CD14-positive monocyte (primary cell): Measurements from ENCODE around the gene ZBTB17. TPM values are rescaled to one million over a fixed set of nuclear protein-coding genes. Genes with fewer than 3 reads are reported as not detected.

Experiments
- DNase-seq, 3 donors: peaks; one replicate each; pipeline ENCODE4 v3.0.0-alpha.2; 2011 to 2022
- H2AFZ ChIP-seq: 2 replicates; pipeline ENCODE4 v1.6.0; 2012; ENCODE audit warnings: mild to moderate bottlenecking, low read depth, low read length, inconsistent platforms; ENCODE audit not compliant: insufficient read depth, poor library complexity, severe bottlenecking
- H3K27ac ChIP-seq, 2 donors: 1 replicate in 1 of 2; 2 replicates in 1 of 2; pipeline ENCODE4 v1.5.1; 2012 to 2013; ENCODE audit warnings: low read length in 2 of 2, control low read depth in 1 of 2, inconsistent platforms in 1 of 2, low read depth in 1 of 2, mild to moderate bottlenecking in 1 of 2
- H3K27me3 ChIP-seq, 2 donors: one replicate each; pipeline versions ENCODE4 v1.6.0 to v1.6.1; 2011 to 2013; ENCODE audit warnings: low read length in 2 of 2; ENCODE audit not compliant: control insufficient read depth in 2 of 2, insufficient read depth in 2 of 2
- H3K36me3 ChIP-seq, 2 donors: replicated peaks in 1 of 2; 1 replicate in 1 of 2; 2 replicates in 1 of 2; pipeline versions ENCODE4 v1.5.1 to v1.6.1; 2012 to 2013; ENCODE audit warnings: low read length in 2 of 2, control low read depth in 1 of 2, inconsistent platforms in 1 of 2, mild to moderate bottlenecking in 1 of 2; ENCODE audit not compliant: insufficient read depth in 2 of 2, control insufficient read depth in 1 of 2
- H3K4me1 ChIP-seq, 2 donors: 1 replicate in 1 of 2; 2 replicates in 1 of 2; pipeline versions ENCODE4 v1.5.1 to v1.6.1; 2012 to 2013; ENCODE audit warnings: low read length in 2 of 2, control low read depth in 1 of 2, inconsistent platforms in 1 of 2, mild to moderate bottlenecking in 1 of 2, moderate library complexity in 1 of 2; ENCODE audit not compliant: insufficient read depth in 2 of 2, control insufficient read depth in 1 of 2
- H3K4me2 ChIP-seq: replicated peaks from 2 replicates; pipeline ENCODE3; 2012; ENCODE audit warnings: low read length, moderate library complexity, mild to moderate bottlenecking; ENCODE audit not compliant: poor library complexity, severe bottlenecking; ENCODE audit errors: extremely low read depth
- H3K4me3 ChIP-seq, 3 experiments: fragments of 200-600 bp in 1 of 3; sonication (generic) in 1 of 3; replicated peaks in 1 of 3; 1 replicate in 2 of 3; 2 replicates in 1 of 3; pipeline ENCODE4 v1.5.1; 2011 to 2013; ENCODE audit warnings: low read length in 3 of 3, mild to moderate bottlenecking in 3 of 3, control low read depth in 2 of 3, low read depth in 2 of 3, inconsistent platforms in 1 of 3, moderate library complexity in 1 of 3
- H3K79me2 ChIP-seq: 2 replicates; pipeline ENCODE4 v1.6.0; 2012; ENCODE audit warnings: mild to moderate bottlenecking, control low read depth, inconsistent platforms, low read length, moderate library complexity; ENCODE audit not compliant: insufficient read depth
- H3K9ac ChIP-seq: 2 replicates; pipeline ENCODE4 v1.6.0; 2017; ENCODE audit warnings: low read length, mild to moderate bottlenecking; ENCODE audit not compliant: insufficient read depth, poor library complexity, severe bottlenecking
- H3K9me3 ChIP-seq, 2 donors: replicated peaks in 1 of 2; 1 replicate in 1 of 2; 2 replicates in 1 of 2; pipeline versions ENCODE4 v1.5.1 to v1.6.1; 2012 to 2013; ENCODE audit warnings: low read length in 2 of 2, control low read depth in 1 of 2; ENCODE audit not compliant: control insufficient read depth in 1 of 2, insufficient read depth in 1 of 2
- H4K20me1 ChIP-seq: 2 replicates; pipeline ENCODE4 v1.6.0; 2012; ENCODE audit warnings: mild to moderate bottlenecking, low read length, control low read depth, moderate library complexity; ENCODE audit not compliant: insufficient read depth
- H3K27ac Mint-ChIP-seq, 7 donors: one replicate each; pipeline ENCODE4 v1.8.0; 2020; ENCODE audit warnings: mild to moderate bottlenecking in 7 of 7, mixed read lengths in 7 of 7, moderate library complexity in 6 of 7, inconsistent platforms in 2 of 7
- H3K27me3 Mint-ChIP-seq, 3 donors: one replicate each; pipeline ENCODE4 v1.8.0; 2021 to 2022; ENCODE audit warnings: low read depth in 3 of 3, mild to moderate bottlenecking in 3 of 3, mixed read lengths in 3 of 3, moderate library complexity in 3 of 3, inconsistent platforms in 1 of 3
- H3K36me3 Mint-ChIP-seq, 2 donors: one replicate each; pipeline ENCODE4 v1.8.0; 2020; ENCODE audit warnings: mixed read lengths in 2 of 2, inconsistent platforms in 1 of 2, mild to moderate bottlenecking in 1 of 2
- H3K4me1 Mint-ChIP-seq: one replicate; pipeline ENCODE4 v1.8.0; 2020; ENCODE audit warnings: mild to moderate bottlenecking, mixed read lengths
- H3K4me3 Mint-ChIP-seq, 2 donors: one replicate each; pipeline ENCODE4 v1.8.0; 2020; ENCODE audit warnings: mild to moderate bottlenecking in 2 of 2, mixed read lengths in 2 of 2, moderate library complexity in 1 of 2
- H3K9me3 Mint-ChIP-seq, 7 donors: one replicate each; pipeline ENCODE4 v1.8.0; 2020 to 2022; ENCODE audit warnings: mixed read lengths in 7 of 7, mild to moderate bottlenecking in 6 of 7, moderate library complexity in 6 of 7, inconsistent platforms in 2 of 7
- WGBS: methylation state at CpG from one replicate; pipeline ENCODE4 v1.1.5; 2013; ENCODE audit warnings: missing lambda C conversion rate; ENCODE audit not compliant: insufficient coverage; 5-methylcytosine and 5-hydroxymethylcytosine counted together
- intact Hi-C, 2 donors: fragments of 100-400 bp; cut with micrococcal nuclease; formaldehyde crosslinking; loops; one replicate each; pipeline versions ENCODE4 v1.15.0 to v1.15.1; 2023
- polyA plus RNA-seq, 3 donors: library from polyadenylated mRNA; depleted of rRNA in 1 of 3; unstranded in 2 of 3; stranded (reverse) in 1 of 3; fragments of 300-500 nt in 2 of 3; fragments of >200 nt in 1 of 3; fragmentation: Illumina TruSeq in 2 of 3; gene quantifications; 1 replicate in 2 of 3; 2 replicates in 1 of 3; pipeline ENCODE4 v1.2.3, GENCODE V29; 2012 to 2021
- TF ChIP-seq, protein P1 (sequence below): fragments of 200-600 bp; IDR thresholded peaks from one replicate; pipeline ENCODE4 v1.8.0; 2022; ENCODE audit warnings: antibody characterized with exemption, mild to moderate bottlenecking

ZBTB17 gene
- polyA plus RNA-seq, 3 donors, result 2.8 to 93.3 (median 7.6) TPM

DNA sequence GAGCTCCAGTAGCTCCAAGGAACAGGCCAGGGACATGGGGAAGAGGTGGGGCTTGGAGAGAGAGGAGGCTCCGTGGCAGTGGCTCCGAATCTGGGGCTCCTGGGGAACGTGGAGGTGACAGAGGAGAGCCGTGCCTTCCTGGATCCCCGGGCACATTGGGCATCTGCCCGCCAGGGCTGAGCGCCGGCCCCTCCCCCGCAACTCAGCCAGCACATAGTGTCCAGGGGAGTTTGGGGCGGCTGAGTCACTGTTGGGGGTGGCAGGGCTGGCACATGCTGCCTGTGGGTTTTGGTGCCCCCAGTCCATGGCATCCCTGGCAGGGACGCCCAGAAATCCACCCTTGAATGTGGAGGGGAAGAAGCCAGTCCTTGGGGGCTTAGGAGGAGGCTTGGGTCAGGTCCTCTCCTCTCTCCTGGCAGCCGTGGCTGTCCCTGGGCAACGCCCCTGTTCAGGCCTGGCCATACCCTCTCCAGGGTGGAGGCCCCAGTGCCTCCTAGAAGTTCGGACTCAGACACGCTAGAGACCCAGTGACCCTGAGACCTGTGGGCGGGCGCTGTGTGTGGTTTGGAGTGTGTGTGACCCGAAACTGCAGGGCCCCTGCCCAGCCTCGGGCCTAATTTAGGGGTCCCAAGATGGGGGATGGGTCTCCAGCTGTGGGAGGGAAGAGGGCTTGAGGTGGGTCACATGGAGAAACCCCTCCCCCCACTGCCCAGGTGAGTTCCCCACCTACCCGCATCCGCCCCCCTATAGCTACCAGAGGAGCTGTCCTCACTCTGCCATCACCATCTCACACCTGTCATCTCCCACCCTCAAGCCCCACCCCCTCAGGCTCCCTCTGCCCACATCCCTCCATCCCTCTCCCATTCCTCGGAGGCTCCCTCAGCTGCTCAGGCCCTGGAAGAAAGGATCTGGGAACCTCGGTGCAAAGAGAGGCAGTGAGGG lies 40.3 kb upstream of the ZBTB17 start:
- peaks cover 13 to 22% of the 10 kb centered on the region in 2 donors for H3K4me1 ChIP-seq
- H3K4me1 Mint-ChIP-seq, result peaks cover 15% of the 10 kb centered on the region
- no peaks in the 10 kb centered on the region for H3K79me2 ChIP-seq
- H4K20me1 ChIP-seq, result no peaks in the 10 kb centered on the region
- no peak overlapping the region for H3K4me3 Mint-ChIP-seq
- no peaks in the 10 kb centered on the region for H3K27me3 ChIP-seq
- intact Hi-C loops, result loop anchor here in 1 of 2 donors (10.0 kb wide), 1 partner anchor 169 kb away; no protein-coding TSS in a partner anchor
- H3K36me3 ChIP-seq, result no peaks in the 10 kb centered on the region
- no peaks in the 10 kb centered on the region for H3K9me3 ChIP-seq
- whole genome bisulfite sequencing, result 84% methylated on average over 9 of the region's 23 CpGs
- TF ChIP-seq, protein P1, sequence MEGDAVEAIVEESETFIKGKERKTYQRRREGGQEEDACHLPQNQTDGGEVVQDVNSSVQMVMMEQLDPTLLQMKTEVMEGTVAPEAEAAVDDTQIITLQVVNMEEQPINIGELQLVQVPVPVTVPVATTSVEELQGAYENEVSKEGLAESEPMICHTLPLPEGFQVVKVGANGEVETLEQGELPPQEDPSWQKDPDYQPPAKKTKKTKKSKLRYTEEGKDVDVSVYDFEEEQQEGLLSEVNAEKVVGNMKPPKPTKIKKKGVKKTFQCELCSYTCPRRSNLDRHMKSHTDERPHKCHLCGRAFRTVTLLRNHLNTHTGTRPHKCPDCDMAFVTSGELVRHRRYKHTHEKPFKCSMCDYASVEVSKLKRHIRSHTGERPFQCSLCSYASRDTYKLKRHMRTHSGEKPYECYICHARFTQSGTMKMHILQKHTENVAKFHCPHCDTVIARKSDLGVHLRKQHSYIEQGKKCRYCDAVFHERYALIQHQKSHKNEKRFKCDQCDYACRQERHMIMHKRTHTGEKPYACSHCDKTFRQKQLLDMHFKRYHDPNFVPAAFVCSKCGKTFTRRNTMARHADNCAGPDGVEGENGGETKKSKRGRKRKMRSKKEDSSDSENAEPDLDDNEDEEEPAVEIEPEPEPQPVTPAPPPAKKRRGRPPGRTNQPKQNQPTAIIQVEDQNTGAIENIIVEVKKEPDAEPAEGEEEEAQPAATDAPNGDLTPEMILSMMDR, result no peak
- no peak overlapping the region for H3K4me2 ChIP-seq
- no peak overlapping the region for H3K4me3 ChIP-seq
- H3K36me3 Mint-ChIP-seq, result no peaks in the 10 kb centered on the region
- H3K9ac ChIP-seq, result no peak overlapping the region
- H2AFZ ChIP-seq, result no peak overlapping the region
- no peak for DNase-seq
- H3K27ac Mint-ChIP-seq, result no peak overlapping the region
- no peak overlapping the region for H3K27ac ChIP-seq
- no peaks in the 10 kb centered on the region for H3K9me3 Mint-ChIP-seq
- peaks cover 13 to 21% (median 20%) of the 10 kb centered on the region in 3 donors for H3K27me3 Mint-ChIP-seq

DNA sequence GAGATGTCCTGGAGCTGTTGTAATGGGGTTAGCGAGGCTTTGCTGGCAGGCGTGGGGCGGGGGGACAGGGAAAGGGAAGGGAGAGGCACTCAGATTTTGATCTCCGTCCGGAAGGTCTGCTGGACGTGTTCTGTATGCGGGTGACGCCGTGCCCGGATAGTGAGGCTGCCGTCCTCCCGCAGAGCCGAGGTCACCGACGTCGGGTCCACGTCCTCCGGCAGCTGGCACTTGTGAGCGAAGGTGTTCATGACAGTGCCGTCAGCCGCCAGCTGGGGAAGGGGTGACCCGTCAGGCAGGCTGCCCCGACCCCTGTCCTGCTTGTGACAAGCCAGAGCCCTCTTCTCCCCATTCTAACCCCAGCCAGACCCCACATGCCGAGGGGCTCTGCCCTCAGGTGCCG lies 39.6 kb upstream of the ZBTB17 start:
- Histone ChIP-seq H4K20me1 (no peaks in the 10 kb centered on the region), H2AFZ (no peak overlapping the region), H3K9ac (no peak overlapping the region), H3K4me2 (no peak overlapping the region), H3K4me1 (peaks cover 13 to 22% of the 10 kb centered on the region in 2 donors), H3K27me3 (no peaks in the 10 kb centered on the region), H3K36me3 (no peaks in the 10 kb centered on the region), H3K4me3 (no peak overlapping the region), H3K27ac (no peak overlapping the region), H3K79me2 (no peaks in the 10 kb centered on the region), H3K9me3 (no peaks in the 10 kb centered on the region)
- no peak overlapping the region for H3K27ac Mint-ChIP-seq
- intact Hi-C loops, result loop anchor here in 1 of 2 donors (10.0 kb wide), 1 partner anchor 169 kb away; no protein-coding TSS in a partner anchor
- 95% methylated on average over 22 of the region's 25 CpGs for WGBS
- no peaks in the 10 kb centered on the region for H3K36me3 Mint-ChIP-seq
- no peaks in the 10 kb centered on the region for H3K9me3 Mint-ChIP-seq
- H3K4me1 Mint-ChIP-seq, result peaks cover 15% of the 10 kb centered on the region
- H3K4me3 Mint-ChIP-seq, result no peak overlapping the region
- no peak for DNase-seq
- H3K27me3 Mint-ChIP-seq, result peaks cover 13 to 19% (median 19%) of the 10 kb centered on the region in 3 donors
- TF ChIP-seq, protein P1, result no peak
